ENCODE measurements around the gene CMKLR1.

DNA sequence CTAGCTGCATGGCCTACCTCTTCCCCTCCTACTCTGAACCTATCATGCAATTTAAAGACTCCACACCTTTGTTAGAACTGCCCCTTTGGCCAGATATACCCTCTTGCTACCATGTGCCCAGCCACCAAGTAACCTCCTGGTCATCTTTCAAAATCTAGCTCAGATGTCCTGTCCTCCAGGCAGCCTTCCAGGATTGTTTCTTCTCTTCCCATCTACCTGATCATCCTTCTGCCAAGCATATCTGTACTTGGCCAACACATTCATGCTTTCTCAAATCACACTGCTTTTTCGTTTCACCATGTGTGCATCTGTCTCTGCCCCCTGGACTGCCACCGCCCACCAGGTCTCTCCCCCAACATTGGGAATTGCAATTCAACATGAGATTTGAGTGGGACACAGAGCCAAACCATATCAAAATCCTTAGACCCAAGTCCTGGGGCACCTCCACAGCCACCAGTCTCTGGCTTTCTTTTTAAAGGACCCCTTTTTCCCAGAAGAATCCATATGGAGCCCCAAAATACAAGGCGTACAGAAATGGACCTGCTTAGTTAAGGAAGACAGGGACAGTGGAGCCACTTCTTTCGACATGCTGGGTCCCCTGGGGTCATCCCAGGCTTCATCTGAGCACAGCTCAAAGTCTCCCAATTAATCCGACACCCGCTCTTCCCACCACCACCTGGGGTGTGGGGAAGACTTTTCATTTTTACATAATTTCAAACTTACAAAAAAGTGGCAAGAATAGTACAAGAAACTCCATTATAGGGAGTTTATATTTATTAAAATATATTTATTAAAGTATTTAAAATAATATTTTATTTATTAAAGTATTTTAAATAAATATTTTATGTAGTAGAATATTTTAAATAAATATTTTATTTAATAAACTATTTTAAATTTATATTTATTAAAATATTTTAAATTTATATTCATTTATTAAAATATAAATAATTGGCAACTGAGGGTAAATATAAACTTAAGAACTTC is 7.9 kb upstream of the CMKLR1 start:
- TF ChIP-seq, protein P1, sequence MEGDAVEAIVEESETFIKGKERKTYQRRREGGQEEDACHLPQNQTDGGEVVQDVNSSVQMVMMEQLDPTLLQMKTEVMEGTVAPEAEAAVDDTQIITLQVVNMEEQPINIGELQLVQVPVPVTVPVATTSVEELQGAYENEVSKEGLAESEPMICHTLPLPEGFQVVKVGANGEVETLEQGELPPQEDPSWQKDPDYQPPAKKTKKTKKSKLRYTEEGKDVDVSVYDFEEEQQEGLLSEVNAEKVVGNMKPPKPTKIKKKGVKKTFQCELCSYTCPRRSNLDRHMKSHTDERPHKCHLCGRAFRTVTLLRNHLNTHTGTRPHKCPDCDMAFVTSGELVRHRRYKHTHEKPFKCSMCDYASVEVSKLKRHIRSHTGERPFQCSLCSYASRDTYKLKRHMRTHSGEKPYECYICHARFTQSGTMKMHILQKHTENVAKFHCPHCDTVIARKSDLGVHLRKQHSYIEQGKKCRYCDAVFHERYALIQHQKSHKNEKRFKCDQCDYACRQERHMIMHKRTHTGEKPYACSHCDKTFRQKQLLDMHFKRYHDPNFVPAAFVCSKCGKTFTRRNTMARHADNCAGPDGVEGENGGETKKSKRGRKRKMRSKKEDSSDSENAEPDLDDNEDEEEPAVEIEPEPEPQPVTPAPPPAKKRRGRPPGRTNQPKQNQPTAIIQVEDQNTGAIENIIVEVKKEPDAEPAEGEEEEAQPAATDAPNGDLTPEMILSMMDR (IDR thresholded peaks at IDR 0.05): no peak
- no peak for TF ChIP-seq EZH2 (IDR thresholded peaks at IDR 0.05; ENCODE audit: borderline replicate concordance, insufficient read depth, low read depth, low read length, poor library complexity, severe bottlenecking)

All from B cell (primary cell).